Right lobe of liver (tissue), 4 donors: ENCODE measurements around the gene AOX1.

ENCODE experiments used
- POLR2A ChIP-seq: fragments of 450-650 bp; IDR thresholded peaks from one replicate; pipeline ENCODE4 v1.6.1; 2017; ENCODE audit warnings: antibody characterized with exemption, mild to moderate bottlenecking
- TF ChIP-seq, protein P1 (sequence below), 4 donors: fragments of 200-600 bp in 3 of 4; fragments of 450-650 bp in 1 of 4; IDR thresholded peaks; one replicate each; pipeline versions ENCODE4 v1.5.1 to v1.8.0; 2016 to 2022; ENCODE audit warnings: antibody characterized with exemption in 4 of 4, mild to moderate bottlenecking in 2 of 4
- donor health status: DM: no; HTN: no; CAD: no.
- donor health status: DM: no; HTN: no; CAD: no.
- donor health status: DM: no; HTN: yes; CAD: no.

DNA sequence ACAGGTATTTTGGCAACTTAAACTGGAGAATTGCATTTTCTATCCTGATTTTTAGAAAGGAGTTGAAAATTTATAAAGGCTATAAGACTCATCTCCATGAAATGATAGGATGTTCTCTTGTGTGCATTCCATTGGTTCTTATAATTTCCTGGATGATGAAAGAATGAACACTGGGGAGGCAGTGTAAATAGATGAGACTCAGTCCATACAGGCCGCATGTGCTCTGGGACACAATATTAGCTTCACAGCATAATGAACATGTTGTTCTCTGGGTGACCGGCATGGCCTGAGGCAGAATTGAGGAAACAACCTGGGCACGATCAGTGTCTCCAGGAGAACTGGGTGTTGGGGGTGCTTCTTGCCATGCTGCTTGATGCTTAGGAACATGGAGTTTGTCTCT lies 38.8 kb downstream of the AOX1 start:
- TF ChIP-seq POLR2A: no peak
- TF ChIP-seq, protein P1, sequence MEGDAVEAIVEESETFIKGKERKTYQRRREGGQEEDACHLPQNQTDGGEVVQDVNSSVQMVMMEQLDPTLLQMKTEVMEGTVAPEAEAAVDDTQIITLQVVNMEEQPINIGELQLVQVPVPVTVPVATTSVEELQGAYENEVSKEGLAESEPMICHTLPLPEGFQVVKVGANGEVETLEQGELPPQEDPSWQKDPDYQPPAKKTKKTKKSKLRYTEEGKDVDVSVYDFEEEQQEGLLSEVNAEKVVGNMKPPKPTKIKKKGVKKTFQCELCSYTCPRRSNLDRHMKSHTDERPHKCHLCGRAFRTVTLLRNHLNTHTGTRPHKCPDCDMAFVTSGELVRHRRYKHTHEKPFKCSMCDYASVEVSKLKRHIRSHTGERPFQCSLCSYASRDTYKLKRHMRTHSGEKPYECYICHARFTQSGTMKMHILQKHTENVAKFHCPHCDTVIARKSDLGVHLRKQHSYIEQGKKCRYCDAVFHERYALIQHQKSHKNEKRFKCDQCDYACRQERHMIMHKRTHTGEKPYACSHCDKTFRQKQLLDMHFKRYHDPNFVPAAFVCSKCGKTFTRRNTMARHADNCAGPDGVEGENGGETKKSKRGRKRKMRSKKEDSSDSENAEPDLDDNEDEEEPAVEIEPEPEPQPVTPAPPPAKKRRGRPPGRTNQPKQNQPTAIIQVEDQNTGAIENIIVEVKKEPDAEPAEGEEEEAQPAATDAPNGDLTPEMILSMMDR (IDR thresholded peaks at IDR 0.05): no peak
